Sigmoid colon (tissue), 7 donors: ENCODE data around the gene HS1BP3. TPM values are rescaled to one million over a fixed set of nuclear protein-coding genes. Genes with fewer than 3 reads are reported as not detected.
A peak's percentile ranks its signal among the peaks of the same experiment; 100 is the strongest.

Source experiments
- DNase-seq: peaks from one replicate; pipeline ENCODE4 v3.0.0-alpha.2; 2019
- H3K27ac ChIP-seq, 4 donors: fragments of 200-600 bp; sonication (generic); one replicate each; pipeline ENCODE4 v1.5.1; 2016 to 2019; ENCODE audit warnings: mild to moderate bottlenecking in 1 of 4
- H3K27me3 ChIP-seq, 3 donors: fragments of 200-600 bp; sonication (generic); one replicate each; pipeline ENCODE4 v1.5.1; 2019; ENCODE audit warnings: mild to moderate bottlenecking in 1 of 3
- H3K36me3 ChIP-seq, 4 donors: fragments of 200-600 bp; sonication (generic); one replicate each; pipeline ENCODE4 v1.5.1; 2016 to 2019
- H3K4me1 ChIP-seq, 4 donors: fragments of 200-600 bp; sonication (generic); one replicate each; pipeline ENCODE4 v1.5.1; 2017 to 2019
- H3K4me3 ChIP-seq, 4 donors: fragments of 200-600 bp; sonication (generic); one replicate each; pipeline ENCODE4 v1.5.1; 2017 to 2019; ENCODE audit warnings: mild to moderate bottlenecking in 2 of 4, moderate library complexity in 1 of 4
- H3K9me3 ChIP-seq, 4 donors: fragments of 200-600 bp in 3 of 4; sonication (generic) in 3 of 4; one replicate each; pipeline versions ENCODE4 v1.5.1 to v1.6.1; 2013 to 2019
- EP300 ChIP-seq, 4 donors: sonication (generic); formaldehyde crosslinking; IDR thresholded peaks; one replicate each; pipeline ENCODE4 v1.6.1; 2017; ENCODE audit warnings: antibody characterized with exemption in 4 of 4
- POLR2A ChIP-seq, 2 donors: fragments of 450-650 bp; IDR thresholded peaks; one replicate each; pipeline ENCODE4 v1.6.1; 2016; ENCODE audit warnings: antibody characterized with exemption in 2 of 2, mild to moderate bottlenecking in 2 of 2, moderate library complexity in 2 of 2
- POLR2AphosphoS5 ChIP-seq, 4 donors: sonication (generic); formaldehyde crosslinking; IDR thresholded peaks; one replicate each; pipeline ENCODE4 v1.6.1; 2017; ENCODE audit warnings: antibody characterized with exemption in 4 of 4
- WGBS, 2 donors: extraction: QIAGEN DNeasy Blood & Tissue Kit; methylation state at CpG; one replicate each; pipeline ENCODE4 v1.1.7; 2013; 5-methylcytosine and 5-hydroxymethylcytosine counted together
- intact Hi-C: fragments of 100-400 bp; cut with DNase I; formaldehyde crosslinking; loops from one replicate; pipeline ENCODE4 v1.15.1; 2023
- polyA plus RNA-seq, 3 donors: library from polyadenylated mRNA; stranded (reverse); fragments of 200-250 nt; gene quantifications; one replicate each; pipeline ENCODE4 v1.2.3, GENCODE V29; 2013
- total RNA-seq, 4 donors: library from RNA; depleted of rRNA; stranded (reverse); fragments of >200 nt; gene quantifications; one replicate each; pipeline ENCODE4 v1.1.0, GENCODE V29; 2016
- TF ChIP-seq, protein P1 (sequence below), 4 experiments: fragments of 450-650 bp in 3 of 4; fragments of 200-600 bp in 1 of 4; IDR thresholded peaks; one replicate each; pipeline ENCODE4 v1.5.1; 2016 to 2019; ENCODE audit warnings: antibody characterized with exemption in 4 of 4, mild to moderate bottlenecking in 3 of 4, moderate library complexity in 2 of 4
- donor health status: healthy with polysubstance abuse.
- donor health status: Bipolar disorder and iron deficiency.
- donor health status: healthy.

HS1BP3 gene
- total and polyA plus RNA-seq, 7 donors, result 25.2 to 54.6 (median 32.6) TPM

DNA sequence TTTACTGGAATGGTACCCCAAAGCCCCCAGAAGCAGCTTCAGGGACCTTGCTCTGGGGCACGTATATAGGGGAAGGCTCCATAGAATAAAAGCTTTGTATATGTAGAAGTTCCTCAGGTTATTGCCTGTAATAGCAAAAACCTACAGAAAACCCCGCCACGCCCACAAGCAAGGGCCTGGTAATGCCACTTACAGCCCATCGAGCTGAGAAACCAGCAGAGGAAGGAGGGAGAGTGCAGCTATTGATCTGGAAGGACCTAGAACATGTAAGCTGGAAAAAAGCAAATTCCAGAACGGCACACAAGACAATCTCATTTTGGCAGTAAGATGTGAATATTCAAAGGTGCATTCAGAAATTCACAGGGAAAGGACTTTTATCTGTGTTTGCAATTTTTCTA, 15.8 kb downstream of the HS1BP3 start:
- no peak for TF ChIP-seq POLR2AphosphoS5 (IDR thresholded peaks at IDR 0.05)
- TF ChIP-seq EP300 (IDR thresholded peaks at IDR 0.05), result no peak
- TF ChIP-seq, protein P1, sequence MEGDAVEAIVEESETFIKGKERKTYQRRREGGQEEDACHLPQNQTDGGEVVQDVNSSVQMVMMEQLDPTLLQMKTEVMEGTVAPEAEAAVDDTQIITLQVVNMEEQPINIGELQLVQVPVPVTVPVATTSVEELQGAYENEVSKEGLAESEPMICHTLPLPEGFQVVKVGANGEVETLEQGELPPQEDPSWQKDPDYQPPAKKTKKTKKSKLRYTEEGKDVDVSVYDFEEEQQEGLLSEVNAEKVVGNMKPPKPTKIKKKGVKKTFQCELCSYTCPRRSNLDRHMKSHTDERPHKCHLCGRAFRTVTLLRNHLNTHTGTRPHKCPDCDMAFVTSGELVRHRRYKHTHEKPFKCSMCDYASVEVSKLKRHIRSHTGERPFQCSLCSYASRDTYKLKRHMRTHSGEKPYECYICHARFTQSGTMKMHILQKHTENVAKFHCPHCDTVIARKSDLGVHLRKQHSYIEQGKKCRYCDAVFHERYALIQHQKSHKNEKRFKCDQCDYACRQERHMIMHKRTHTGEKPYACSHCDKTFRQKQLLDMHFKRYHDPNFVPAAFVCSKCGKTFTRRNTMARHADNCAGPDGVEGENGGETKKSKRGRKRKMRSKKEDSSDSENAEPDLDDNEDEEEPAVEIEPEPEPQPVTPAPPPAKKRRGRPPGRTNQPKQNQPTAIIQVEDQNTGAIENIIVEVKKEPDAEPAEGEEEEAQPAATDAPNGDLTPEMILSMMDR (IDR thresholded peaks at IDR 0.05), result no peak
- no peak for TF ChIP-seq POLR2A (IDR thresholded peaks at IDR 0.05)
- Histone ChIP-seq H3K9me3 (no peaks in the 10 kb centered on the region), H3K4me3 (peak overlapping the region in 1 of 4 donors; percentile 4), H3K27me3 (no peaks in the 10 kb centered on the region), H3K36me3 (peaks cover 0 to 8% (median 6%) of the 10 kb centered on the region in 4 donors), H3K27ac (peak overlapping the region; percentile 92 to 97 (median 94)), H3K4me1 (peaks cover 0 to 79% (median 70%) of the 10 kb centered on the region in 4 donors)
- WGBS, 2 donors, result 37 to 80% methylated on average over 5 of the region's 5 CpGs
- intact Hi-C loops, result loop anchor here (1.0 to 5.0 kb wide), 3 partner anchors 17 to 143 kb away; no protein-coding TSS in a partner anchor
- no peak for DNase-seq

DNA sequence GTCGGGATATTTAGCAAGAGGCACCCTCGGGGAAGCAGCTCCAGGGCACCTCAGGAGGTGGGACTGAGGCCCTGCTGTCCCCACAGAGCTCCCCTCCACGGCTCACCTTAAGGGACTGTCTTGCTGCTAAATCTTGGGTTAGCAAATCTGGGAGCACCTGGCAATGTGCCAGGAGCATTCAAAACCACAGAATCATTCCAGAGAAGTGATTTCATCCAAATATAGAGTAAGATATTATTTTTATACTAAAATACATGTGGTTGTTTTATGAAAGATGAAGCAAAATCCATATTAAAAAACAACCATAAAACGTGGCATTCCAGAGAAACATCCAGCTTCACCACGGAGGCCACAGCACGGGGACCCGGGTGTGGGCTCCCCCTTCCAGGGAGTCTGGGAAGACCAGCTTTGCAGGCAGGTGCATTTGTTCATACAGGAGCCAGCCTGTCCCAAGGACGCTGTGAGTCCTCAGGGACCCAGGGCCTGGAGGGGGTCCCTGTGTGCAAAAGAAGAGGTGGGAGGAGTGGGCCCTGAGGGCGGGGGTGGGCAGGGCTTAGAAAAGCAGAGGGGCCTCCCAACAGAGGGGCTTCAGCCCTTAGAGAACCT, 16.3 kb downstream of the HS1BP3 start:
- Histone ChIP-seq H3K4me3 (no peak overlapping the region), H3K27me3 (no peaks in the 10 kb centered on the region), H3K4me1 (peaks cover 0 to 79% (median 71%) of the 10 kb centered on the region in 4 donors), H3K27ac (peak overlapping the region; percentile 92 to 97 (median 94)), H3K9me3 (no peaks in the 10 kb centered on the region), H3K36me3 (peaks cover 0 to 8% (median 3%) of the 10 kb centered on the region in 4 donors)
- 36 to 68% methylated on average over 9 of the region's 9 CpGs for WGBS, 2 donors
- peak; percentile 86 for DNase-seq
- no peak for TF ChIP-seq EP300 (IDR thresholded peaks at IDR 0.05)
- no peak for TF ChIP-seq POLR2A (IDR thresholded peaks at IDR 0.05)
- TF ChIP-seq, protein P1 (IDR thresholded peaks at IDR 0.05), result no peak
- intact Hi-C loops, result loop anchor here (1.0 to 5.0 kb wide), 3 partner anchors 16 to 142 kb away; no protein-coding TSS in a partner anchor

DNA sequence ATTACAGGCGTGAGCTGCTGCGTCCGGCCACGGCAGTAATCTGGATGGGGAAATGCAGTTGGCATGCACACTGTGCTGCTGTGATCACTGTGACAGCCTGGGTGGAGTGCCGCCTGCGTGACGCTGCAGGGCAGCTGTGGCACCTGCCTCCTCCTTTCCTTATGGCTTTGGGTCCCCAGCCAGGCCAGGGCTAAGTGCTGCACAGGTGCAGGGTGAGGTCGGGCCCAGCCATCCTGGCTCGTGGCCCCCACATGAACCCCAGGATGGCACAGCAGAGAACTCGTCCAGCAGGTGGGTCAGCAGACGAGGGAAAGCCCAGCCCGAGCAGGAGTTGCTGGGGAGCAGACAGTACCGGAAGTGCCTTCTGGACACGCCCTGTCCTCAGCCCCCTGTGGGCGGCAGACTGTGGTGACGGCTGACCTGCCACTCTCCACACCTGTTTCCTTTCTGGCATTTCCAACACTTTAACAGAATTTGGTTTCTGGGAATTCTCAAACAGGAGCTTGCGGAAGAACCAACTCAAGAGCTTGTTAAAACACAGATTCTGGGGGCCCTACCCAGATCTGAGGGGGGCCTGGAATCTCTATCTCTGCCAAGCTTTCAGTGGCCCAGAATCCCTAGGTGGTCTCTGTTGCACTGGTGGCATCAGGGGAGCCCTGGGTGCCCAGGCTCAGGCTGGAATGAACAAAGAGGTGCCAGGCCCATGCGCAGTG, 16.9 kb downstream of the HS1BP3 start:
- peak overlapping the region; percentile 92 to 97 (median 94) for H3K27ac ChIP-seq
- peaks cover 0 to 79% (median 72%) of the 10 kb centered on the region in 4 donors for H3K4me1 ChIP-seq
- H3K36me3 ChIP-seq, result peaks cover 0 to 8% (median 0%) of the 10 kb centered on the region in 4 donors
- H3K9me3 ChIP-seq, result no peaks in the 10 kb centered on the region
- DNase-seq, result peak; percentile 88
- H3K4me3 ChIP-seq, result no peak overlapping the region
- WGBS, 2 donors, result 20 to 63% methylated on average over 18 of the region's 18 CpGs
- intact Hi-C loops, result loop anchor here (2.0 kb wide), 1 partner anchor 29 kb away; no protein-coding TSS in a partner anchor
- TF ChIP-seq POLR2AphosphoS5 (IDR thresholded peaks at IDR 0.05) (peak in 3 of 4 donors; percentile 27 to 50 (median 39)), POLR2A (IDR thresholded peaks at IDR 0.05) (no peak), EP300 (IDR thresholded peaks at IDR 0.05) (peak in 2 of 4 donors; percentile 24 to 37)
- TF ChIP-seq, protein P1 (IDR thresholded peaks at IDR 0.05), result peak in 1 of 4 experiments; percentile 20
- no peaks in the 10 kb centered on the region for H3K27me3 ChIP-seq

DNA sequence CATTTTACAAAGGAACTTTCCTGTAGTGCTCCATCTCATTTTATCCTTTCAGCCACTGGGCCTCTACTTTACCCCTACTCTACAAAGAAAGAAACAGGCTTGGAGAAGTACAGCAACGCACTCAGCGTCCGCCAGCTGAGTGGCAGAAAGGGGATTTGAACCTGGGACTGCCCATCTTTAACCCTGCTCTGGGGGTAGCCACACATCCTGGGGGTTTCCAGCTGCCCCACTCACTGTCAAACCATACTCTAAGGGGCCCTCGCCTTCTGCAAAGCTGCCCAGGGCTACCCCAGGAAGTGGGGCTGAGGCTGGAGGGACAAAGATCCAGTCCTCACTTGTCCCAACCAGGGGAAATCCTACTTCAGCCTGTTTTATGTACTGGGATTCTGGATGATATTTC, 17.9 kb downstream of the HS1BP3 start:
- H3K4me1 ChIP-seq, result peaks cover 0 to 70% (median 64%) of the 10 kb centered on the region in 4 donors
- no peak for TF ChIP-seq EP300 (IDR thresholded peaks at IDR 0.05)
- no peak for TF ChIP-seq POLR2A (IDR thresholded peaks at IDR 0.05)
- TF ChIP-seq POLR2AphosphoS5 (IDR thresholded peaks at IDR 0.05), result no peak
- TF ChIP-seq, protein P1 (IDR thresholded peaks at IDR 0.05), result no peak
- no peak overlapping the region for H3K4me3 ChIP-seq
- peak overlapping the region; percentile 92 to 97 (median 94) for H3K27ac ChIP-seq
- peaks cover 0 to 4% (median 0%) of the 10 kb centered on the region in 4 donors for H3K36me3 ChIP-seq
- H3K27me3 ChIP-seq, result no peaks in the 10 kb centered on the region
- H3K9me3 ChIP-seq, result no peaks in the 10 kb centered on the region
- no peak for DNase-seq
- intact Hi-C loops, result no loop called here
- 92 to 96% methylated on average over 4 of the region's 4 CpGs for WGBS, 2 donors
